GM13977 (cell line): ENCODE results near the gene P2RX1.

Source experiments
- DNase-seq: peaks from one replicate; pipeline ENCODE4 v3.0.0; 2012; ENCODE audit warnings: low spot score
- CTCF ChIP-seq: IDR thresholded peaks from 2 replicates; pipeline ENCODE4 v1.5.1; 2012; ENCODE audit warnings: mild to moderate bottlenecking, control low read depth; ENCODE audit not compliant: insufficient read depth; ENCODE audit errors: extremely low read depth, missing control alignments
- in situ Hi-C: fragments of 300-500 bp; cut with MboI; formaldehyde crosslinking; loops from one replicate; pipeline ENCODE4 v1.12.0; 2022; ENCODE audit warnings: low sequenced_read_pairs, low pct_unique_long_range_greater_than_20kb, mixed read lengths, inconsistent platforms; ENCODE audit not compliant: unreplicated experiment

The P2RX1 gene

GRCh38 chr17:3962217-3962964 is 46.1 kb upstream of the P2RX1 start:
- TF ChIP-seq CTCF = no peak
- in situ Hi-C loops = no loop called here
- no peak for DNase-seq

- in situ Hi-C loops = no loop called here
- DNase-seq = no peak
These were observed 45.3 kb upstream of the P2RX1 start for GRCh38 chr17:3961564-3962047.

GRCh38 chr17:3960764-3961163 is 44.5 kb upstream of the P2RX1 start:
- in situ Hi-C loops = no loop called here

More at GRCh38 chr17:3961564-3962047, 45.3 kb upstream of the P2RX1 start:
- TF ChIP-seq CTCF = no peak

GRCh38 chr17:3959921-3960601 is 43.8 kb upstream of the P2RX1 start:
- no peak for TF ChIP-seq CTCF
- in situ Hi-C loops = no loop called here
- DNase-seq = no peak

More at GRCh38 chr17:3960764-3961163, 44.5 kb upstream of the P2RX1 start:
- no peak for DNase-seq
- TF ChIP-seq CTCF = no peak

GRCh38 chr17:3959295-3959899 is 43.1 kb upstream of the P2RX1 start:
- in situ Hi-C loops = no loop called here
- no peak for TF ChIP-seq CTCF
- no peak for DNase-seq

GRCh38 chr17:3957735-3958599 is 41.7 kb upstream of the P2RX1 start:
- in situ Hi-C loops = no loop called here
- no peak for DNase-seq
- TF ChIP-seq CTCF = no peak
